Calu3 (cell line): ENCODE measurements around the gene LIPC. TPM values are rescaled to one million over a fixed set of nuclear protein-coding genes. Genes with fewer than 3 reads are reported as not detected.

Source experiments
- BruUV-seq: library from RNA; stranded (reverse); fragments of 400-500 nt; replicated peaks from 2 replicates; lab custom pipeline; 2021; lab: Mats Ljungman, UMichigan
- CTCF ChIA-PET: fragments of 300-600 bp; sonication (Branson Sonifier 250); formaldehyde crosslinking; loops from one replicate; lab custom pipeline; 2022; ENCODE audit warnings: antibody characterized with exemption; lab: Charles Lee
- DNase-seq: peaks from one replicate; pipeline ENCODE4 v3.0.0; 2022
- H3K27ac Mint-ChIP-seq: one replicate; pipeline ENCODE4 v1.8.0; 2022; ENCODE audit warnings: mixed read lengths; ENCODE audit not compliant: unreplicated experiment
- H3K27me3 Mint-ChIP-seq: one replicate; pipeline ENCODE4 v1.8.0; 2022; ENCODE audit warnings: mixed read lengths; ENCODE audit not compliant: unreplicated experiment
- H3K36me3 Mint-ChIP-seq: one replicate; pipeline ENCODE4 v1.8.0; 2022; ENCODE audit warnings: mild to moderate bottlenecking, moderate library complexity, mixed read lengths; ENCODE audit not compliant: insufficient read depth, unreplicated experiment
- H3K4me1 Mint-ChIP-seq: one replicate; pipeline ENCODE4 v1.8.0; 2022; ENCODE audit warnings: mild to moderate bottlenecking, low read depth, mixed read lengths; ENCODE audit not compliant: unreplicated experiment
- H3K4me3 Mint-ChIP-seq: one replicate; pipeline ENCODE4 v1.8.0; 2022; ENCODE audit warnings: mild to moderate bottlenecking, low read depth, moderate library complexity, mixed read lengths; ENCODE audit not compliant: unreplicated experiment
- H3K9me3 Mint-ChIP-seq: one replicate; pipeline ENCODE4 v1.8.0; 2022; ENCODE audit warnings: low read depth, mixed read lengths; ENCODE audit not compliant: unreplicated experiment
- CTCF ChIP-seq: fragments of 200-600 bp; IDR thresholded peaks from one replicate; pipeline ENCODE4 v1.8.0; 2022; ENCODE audit warnings: antibody characterized with exemption; ENCODE audit not compliant: unreplicated experiment
- intact Hi-C: fragments of 100-400 bp; cut with micrococcal nuclease; formaldehyde crosslinking; loops from one replicate; pipeline ENCODE4 v1.10.0; 2022; ENCODE audit not compliant: unreplicated experiment
- total RNA-seq: library from RNA; stranded (reverse); gene quantifications from 2 replicates; pipeline ENCODE4 v1.2.3, GENCODE V29; 2022

LIPC gene
- total RNA-seq, 1 experiment from 2014 or later = not detected

DNA sequence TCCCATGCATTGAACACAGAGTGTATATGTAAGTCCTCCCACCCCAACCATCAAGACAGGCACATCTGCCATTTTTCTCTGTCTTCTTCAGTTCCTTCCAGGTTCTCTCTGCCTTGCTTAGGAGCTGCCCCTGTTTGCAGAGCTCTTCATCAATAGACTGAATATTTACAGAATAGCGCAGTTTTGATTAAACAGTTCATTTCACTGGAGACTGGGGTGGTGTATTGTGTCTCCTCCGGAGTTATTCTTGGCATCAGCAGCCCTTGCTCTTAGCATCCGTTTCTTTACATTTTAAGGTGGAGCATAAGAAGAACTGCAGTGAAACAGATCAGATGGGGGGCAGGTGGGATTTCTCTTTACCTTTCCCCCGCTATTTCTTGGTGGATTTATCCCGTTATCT, 87.7 kb downstream of the LIPC start:
- intact Hi-C loops = no loop called here

GRCh38 chr15:58520464-58520863, 88.7 kb downstream of the LIPC start:
- intact Hi-C loops = loop anchor here (2.0 to 5.0 kb wide), 2 partner anchors 48 to 188 kb away; no protein-coding TSS in a partner anchor
- TF ChIP-seq CTCF = no peak
- no TSS peak for BruUV-seq
- Mint-ChIP-seq H3K9me3 (peaks cover 3% of the 10 kb centered on the region), H3K27me3 (no peaks in the 10 kb centered on the region), H3K4me1 (peaks cover 53% of the 10 kb centered on the region), H3K36me3 (peaks cover 19% of the 10 kb centered on the region), H3K27ac (peak overlapping the region; percentile 96), H3K4me3 (peak overlapping the region; percentile 57)
- CTCF ChIA-PET = no interaction called here
- DNase-seq = no peak

More for the DNA sequence above, 87.7 kb downstream of the LIPC start:
- CTCF ChIA-PET = interaction anchor here (0.6 to 0.7 kb wide), 2 partner anchors 41 to 767 kb away, joined by 3 read pairs; no protein-coding TSS in a partner anchor
- Mint-ChIP-seq H3K36me3 (peaks cover 19% of the 10 kb centered on the region), H3K4me3 (no peak overlapping the region), H3K27me3 (no peaks in the 10 kb centered on the region), H3K4me1 (peaks cover 44% of the 10 kb centered on the region), H3K27ac (no peak overlapping the region), H3K9me3 (peaks cover 7% of the 10 kb centered on the region)
- DNase-seq = no peak
- no peak for TF ChIP-seq CTCF
- no TSS peak for BruUV-seq

DNA sequence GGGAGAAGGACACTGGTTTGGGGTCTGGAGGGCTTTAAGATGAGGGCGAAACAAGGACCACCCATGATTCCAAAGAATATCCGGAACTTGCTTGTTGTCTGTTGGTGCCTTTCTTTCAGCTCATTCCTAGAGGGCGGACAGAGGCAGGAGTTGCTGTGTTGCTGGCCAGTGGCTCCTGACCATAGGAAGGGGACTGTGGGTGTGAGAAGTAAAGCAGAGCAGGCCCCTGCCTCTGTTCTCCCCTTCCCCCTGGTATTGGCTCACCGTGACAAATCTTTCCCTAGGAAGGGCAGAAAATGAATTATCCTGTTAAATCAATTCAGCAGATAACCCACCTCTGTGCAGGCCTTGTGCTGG, 89.1 kb downstream of the LIPC start:
- DNase-seq = no peak
- CTCF ChIA-PET = interaction anchor here (0.6 to 1.3 kb wide), 4 partner anchors 16 to 206 kb away, joined by 3 to 5 read pairs (median 4); no protein-coding TSS in a partner anchor
- H3K4me3 Mint-ChIP-seq = peak overlapping the region; percentile 57
- intact Hi-C loops = loop anchor here (2.0 to 5.0 kb wide), 2 partner anchors 48 to 189 kb away; no protein-coding TSS in a partner anchor
- TF ChIP-seq CTCF = no peak
- no peaks in the 10 kb centered on the region for H3K27me3 Mint-ChIP-seq
- TSS peak; percentile 95 for BruUV-seq
- peak overlapping the region; percentile 96 for H3K27ac Mint-ChIP-seq
- peaks cover 19% of the 10 kb centered on the region for H3K36me3 Mint-ChIP-seq
- H3K4me1 Mint-ChIP-seq = peaks cover 57% of the 10 kb centered on the region
- H3K9me3 Mint-ChIP-seq = peaks cover 3% of the 10 kb centered on the region

DNA sequence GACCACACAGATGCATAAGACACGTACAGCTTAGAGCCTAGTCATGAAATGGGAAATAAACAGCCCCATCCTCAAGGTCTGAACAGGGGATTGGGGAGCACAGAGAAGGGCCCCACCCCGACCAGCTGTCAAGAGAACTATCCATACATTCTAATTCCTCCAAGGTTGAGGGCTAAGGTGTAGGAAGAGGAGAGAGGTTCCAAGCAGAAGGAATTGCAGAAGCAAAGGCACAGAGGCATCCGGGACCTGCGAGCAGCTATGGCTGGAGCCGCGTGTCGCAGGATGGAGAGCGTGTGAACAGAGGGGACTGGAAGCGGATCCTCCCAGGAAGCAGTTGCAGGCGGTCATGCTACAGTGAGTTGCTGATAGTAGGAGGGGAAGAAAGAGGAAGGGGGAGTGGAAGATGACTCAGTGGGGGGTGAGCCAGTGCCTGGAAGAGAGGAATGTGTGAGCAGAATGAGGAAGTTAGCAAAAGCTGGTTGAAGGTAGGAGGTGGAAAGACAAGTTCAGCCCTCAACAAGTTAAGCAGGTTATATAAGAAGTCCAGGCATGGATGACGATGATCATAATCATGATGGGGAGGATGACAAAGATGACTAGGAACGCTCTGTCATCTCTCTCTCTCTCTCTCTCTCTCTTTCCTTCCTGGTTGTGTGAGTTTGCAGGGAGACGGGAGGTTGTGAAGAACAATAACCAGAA, 89.7 kb downstream of the LIPC start:
- intact Hi-C loops = loop anchor here (2.0 to 5.0 kb wide), 2 partner anchors 49 to 189 kb away; no protein-coding TSS in a partner anchor
- Mint-ChIP-seq H3K9me3 (peaks cover under 1% of the 10 kb centered on the region), H3K4me1 (peaks cover 62% of the 10 kb centered on the region), H3K27me3 (no peaks in the 10 kb centered on the region), H3K36me3 (peaks cover 19% of the 10 kb centered on the region), H3K4me3 (peak overlapping the region; percentile 57), H3K27ac (peak overlapping the region; percentile 96)
- CTCF ChIA-PET = interaction anchor here (0.5 to 1.3 kb wide), 7 partner anchors 16 to 252 kb away, joined by 3 to 5 read pairs (median 4); no protein-coding TSS in a partner anchor
- BruUV-seq = no TSS peak
- DNase-seq = peak; percentile 90
- no peak for TF ChIP-seq CTCF
